Peyer's patch (tissue), 4 donors: ENCODE measurements around the gene MAP3K3.

Source experiments
- CTCF ChIP-seq, 6 experiments: fragments of 450-650 bp in 4 of 6; fragments of 200-600 bp in 2 of 6; sonication (generic) in 1 of 6; IDR thresholded peaks; one replicate each; pipeline ENCODE4 v1.5.1; 2017 to 2019; ENCODE audit warnings: antibody characterized with exemption in 6 of 6, mild to moderate bottlenecking in 3 of 6, moderate library complexity in 1 of 6
- POLR2A ChIP-seq, 2 donors: fragments of 450-650 bp; IDR thresholded peaks; one replicate each; pipeline ENCODE4 v1.5.1; 2017; ENCODE audit warnings: antibody characterized with exemption in 2 of 2, mild to moderate bottlenecking in 2 of 2, moderate library complexity in 2 of 2

GRCh38 chr17:63658366-63658765, 36.1 kb downstream of the MAP3K3 start:
- TF ChIP-seq CTCF (IDR thresholded peaks at IDR 0.05) (no peak), POLR2A (IDR thresholded peaks at IDR 0.05) (no peak)
